22Rv1 (cell line): Measurements from ENCODE around the gene ESPNL.

Source experiments
- H3K27ac ChIP-seq: fragments of 450-650 bp; 2 replicates; pipeline ENCODE4 v1.5.1; 2017
- ZFX ChIP-seq: fragments of 450-650 bp; IDR thresholded peaks from 2 replicates; pipeline ENCODE4 v1.6.1; 2017; ENCODE audit warnings: antibody characterized with exemption, borderline replicate concordance
- TF ChIP-seq, protein P1 (sequence below): fragments of 450-650 bp; IDR thresholded peaks from 2 replicates; pipeline ENCODE4 v1.5.1; 2017; ENCODE audit warnings: mild to moderate bottlenecking

Gene ESPNL

DNA sequence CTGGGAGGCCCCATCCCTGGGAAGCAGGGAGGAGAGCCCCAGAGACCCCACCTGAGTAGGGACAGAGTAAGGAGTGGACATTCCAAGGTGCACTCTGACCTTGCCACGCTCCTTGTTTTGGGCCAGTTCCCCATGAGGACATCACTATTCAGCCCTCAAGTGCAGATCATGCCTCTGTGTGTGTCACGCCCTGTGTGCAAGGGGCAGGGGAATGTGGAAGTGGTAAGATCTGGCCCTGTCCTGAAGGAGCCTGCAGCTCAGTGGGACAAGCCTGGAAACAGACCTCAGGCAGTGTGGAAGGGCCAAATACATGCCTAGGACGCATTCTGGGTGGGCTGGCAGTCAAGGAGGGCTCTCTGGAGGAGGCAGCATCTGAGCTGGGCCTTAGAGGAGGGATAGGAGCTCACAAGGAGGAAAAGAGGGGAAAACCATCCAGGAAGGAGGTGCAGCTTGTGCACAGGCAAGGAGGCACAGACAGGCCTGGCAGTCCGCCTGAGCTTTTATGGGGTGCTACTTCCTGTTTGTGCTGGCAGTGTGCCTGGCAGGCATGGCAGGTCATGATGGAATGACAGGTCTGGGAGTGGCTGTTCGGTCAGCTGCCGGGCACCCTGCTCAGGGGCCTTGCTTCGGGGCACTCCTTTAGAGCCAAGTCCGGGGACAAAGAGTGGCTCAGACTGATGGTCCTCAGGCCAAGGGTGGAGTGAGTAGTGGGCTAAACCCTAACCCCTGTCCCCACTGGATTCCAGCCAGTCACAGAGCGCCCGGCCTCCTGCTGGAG lies 41.6 kb downstream of the ESPNL start:
- no peak overlapping the region for H3K27ac ChIP-seq
- no peak for TF ChIP-seq ZFX
- TF ChIP-seq, protein P1, sequence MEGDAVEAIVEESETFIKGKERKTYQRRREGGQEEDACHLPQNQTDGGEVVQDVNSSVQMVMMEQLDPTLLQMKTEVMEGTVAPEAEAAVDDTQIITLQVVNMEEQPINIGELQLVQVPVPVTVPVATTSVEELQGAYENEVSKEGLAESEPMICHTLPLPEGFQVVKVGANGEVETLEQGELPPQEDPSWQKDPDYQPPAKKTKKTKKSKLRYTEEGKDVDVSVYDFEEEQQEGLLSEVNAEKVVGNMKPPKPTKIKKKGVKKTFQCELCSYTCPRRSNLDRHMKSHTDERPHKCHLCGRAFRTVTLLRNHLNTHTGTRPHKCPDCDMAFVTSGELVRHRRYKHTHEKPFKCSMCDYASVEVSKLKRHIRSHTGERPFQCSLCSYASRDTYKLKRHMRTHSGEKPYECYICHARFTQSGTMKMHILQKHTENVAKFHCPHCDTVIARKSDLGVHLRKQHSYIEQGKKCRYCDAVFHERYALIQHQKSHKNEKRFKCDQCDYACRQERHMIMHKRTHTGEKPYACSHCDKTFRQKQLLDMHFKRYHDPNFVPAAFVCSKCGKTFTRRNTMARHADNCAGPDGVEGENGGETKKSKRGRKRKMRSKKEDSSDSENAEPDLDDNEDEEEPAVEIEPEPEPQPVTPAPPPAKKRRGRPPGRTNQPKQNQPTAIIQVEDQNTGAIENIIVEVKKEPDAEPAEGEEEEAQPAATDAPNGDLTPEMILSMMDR: no peak

DNA sequence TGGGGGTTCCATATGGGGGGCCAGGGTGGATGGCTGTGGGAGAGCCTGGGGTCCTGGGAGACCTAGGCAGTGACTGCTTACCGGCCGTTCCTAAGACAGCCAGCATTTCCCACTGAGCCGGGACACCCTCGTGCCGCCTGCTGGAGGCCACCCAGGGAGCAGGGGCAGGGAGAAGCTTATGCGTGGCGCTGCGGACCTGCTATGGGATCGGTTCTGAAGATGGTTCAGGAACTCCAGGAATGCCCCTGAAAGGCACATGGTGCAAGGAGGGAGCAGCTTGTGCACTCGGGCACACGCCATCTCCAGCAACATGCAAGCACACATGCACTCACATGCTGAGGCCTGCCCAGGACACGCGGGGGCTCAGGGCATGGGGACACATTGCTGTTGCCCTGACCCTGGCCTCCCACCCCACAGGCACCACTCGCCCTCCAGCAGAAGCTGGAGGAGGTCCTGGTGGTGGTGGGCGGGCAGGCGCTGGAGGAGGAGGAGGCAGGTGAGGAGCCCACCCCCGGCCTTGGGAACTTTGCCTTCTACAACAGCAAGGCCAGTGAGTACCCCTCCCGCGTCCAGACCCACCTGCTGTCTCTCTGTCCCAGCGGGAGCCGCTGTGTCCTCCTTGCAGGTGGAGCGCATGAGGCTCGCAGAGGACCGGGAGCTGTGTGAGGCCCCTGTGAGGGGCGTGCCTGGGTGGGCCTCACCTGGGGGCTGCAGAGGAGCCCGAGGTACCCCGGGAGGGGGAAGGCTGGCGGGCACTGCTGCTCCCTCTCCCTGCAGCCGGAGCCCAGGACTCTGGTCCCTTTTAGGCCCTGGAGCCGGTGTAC lies 42.5 kb downstream of the ESPNL start:
- no peak overlapping the region for H3K27ac ChIP-seq
- TF ChIP-seq ZFX: no peak
- TF ChIP-seq, protein P1: no peak

DNA sequence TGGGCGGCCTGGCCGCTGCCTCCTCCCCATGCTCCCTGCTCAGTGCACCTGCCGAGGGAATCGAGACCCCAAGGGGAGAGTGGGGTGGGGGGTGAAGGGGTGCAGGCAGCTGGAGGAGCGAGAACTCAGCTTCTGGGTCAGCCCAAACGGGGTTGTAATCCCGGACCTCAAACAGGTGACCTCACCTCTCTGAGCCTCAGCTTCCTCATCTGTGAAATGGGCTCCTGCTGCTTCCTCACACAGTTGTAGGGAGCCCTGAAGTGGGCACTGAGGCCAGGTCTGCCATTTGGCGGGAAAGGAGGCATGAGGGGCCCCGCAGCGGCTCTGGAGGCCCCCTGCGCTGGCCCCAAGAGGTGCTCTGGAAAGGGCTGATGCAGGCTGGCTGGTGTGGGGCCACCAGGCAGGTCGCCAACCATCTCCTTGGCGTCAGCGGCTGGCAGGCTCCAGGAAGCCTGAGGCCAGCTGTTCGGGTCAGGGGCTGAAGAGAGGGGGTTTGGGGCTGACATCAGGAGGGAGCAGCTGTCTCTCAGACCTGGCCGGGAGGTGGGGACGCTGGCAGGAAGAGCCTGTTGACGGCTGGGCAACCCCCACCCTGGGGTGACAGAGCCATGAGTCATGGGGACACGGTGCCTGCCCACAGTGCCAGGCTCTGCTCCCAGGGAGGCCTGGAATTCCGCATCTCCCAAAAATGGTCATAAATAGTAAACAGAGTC lies 43.3 kb downstream of the ESPNL start:
- H3K27ac ChIP-seq: no peak overlapping the region
- TF ChIP-seq ZFX: no peak
- TF ChIP-seq, protein P1: no peak

DNA sequence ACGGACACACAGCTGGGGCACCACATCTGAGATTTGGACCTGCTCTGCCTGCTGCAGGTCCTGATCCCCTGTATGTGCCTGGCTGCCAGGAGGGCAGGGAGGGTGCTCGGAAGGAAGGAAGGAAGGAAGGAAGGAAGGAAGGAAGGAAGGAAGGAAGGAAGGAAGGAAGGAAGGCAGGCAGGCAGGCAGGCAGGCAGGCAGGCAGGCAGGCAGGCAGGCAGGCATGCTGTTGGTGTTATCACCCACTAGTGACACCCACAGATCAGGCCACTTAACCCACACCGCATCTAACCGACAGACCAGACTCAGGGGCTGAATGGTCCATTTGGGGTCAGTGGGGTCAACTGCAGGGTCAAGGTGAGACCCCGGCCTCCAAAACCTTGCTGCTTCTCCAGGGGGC lies 44.1 kb downstream of the ESPNL start:
- no peak overlapping the region for H3K27ac ChIP-seq
- TF ChIP-seq, protein P1: no peak
- TF ChIP-seq ZFX: no peak

DNA sequence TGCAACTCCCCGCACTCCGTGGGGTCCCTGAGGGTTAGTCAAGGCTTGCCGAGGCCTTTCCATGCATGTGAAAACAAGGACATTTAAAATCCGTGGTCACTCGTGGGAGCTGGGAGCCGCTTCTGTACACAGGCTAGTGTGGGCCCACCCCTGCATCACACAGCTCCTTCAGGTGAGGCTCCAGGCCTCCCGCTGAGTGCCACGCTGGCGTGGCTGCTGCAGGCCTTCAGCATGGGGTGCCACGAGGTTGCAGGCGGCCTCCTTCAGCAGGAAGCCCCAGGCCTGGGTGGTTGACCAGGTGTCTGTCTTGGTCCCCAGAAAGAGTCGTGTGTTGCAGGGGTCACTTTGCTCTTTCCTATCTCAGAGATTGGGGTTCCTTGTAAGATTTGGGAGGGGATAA lies 44.9 kb downstream of the ESPNL start:
- no peak overlapping the region for H3K27ac ChIP-seq

DNA sequence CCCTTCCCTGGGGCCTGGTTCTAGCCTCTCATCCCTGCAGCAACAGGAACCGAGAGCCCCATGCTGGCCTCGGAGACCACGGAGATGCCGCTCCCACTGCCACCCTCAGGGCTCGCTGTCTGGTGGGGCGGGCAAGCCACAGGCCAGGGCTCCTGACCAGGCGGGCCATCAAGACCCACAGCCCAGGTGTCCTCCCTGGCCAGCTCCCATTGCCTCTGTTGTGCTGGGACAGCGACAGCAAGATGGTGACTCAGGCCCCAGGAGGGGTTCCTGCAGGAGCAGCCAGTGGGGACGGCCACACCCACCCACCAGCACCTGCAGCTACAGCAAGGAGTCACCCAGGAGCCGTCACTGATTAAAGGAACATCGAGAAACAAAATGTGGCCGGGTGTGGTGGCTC lies 45.7 kb downstream of the ESPNL start:
- TF ChIP-seq, protein P1: no peak
- TF ChIP-seq ZFX: no peak
- H3K27ac ChIP-seq: no peak overlapping the region

More for the DNA sequence above, 44.9 kb downstream of the ESPNL start:
- TF ChIP-seq ZFX: no peak
- TF ChIP-seq, protein P1: no peak
